Measurements from ENCODE around the gene KLF16. TPM values are rescaled to one million over a fixed set of nuclear protein-coding genes. Genes with fewer than 3 reads are reported as not detected.

KLF16 gene
- total RNA-seq, 1 experiment from 2014 or later: 10.4 TPM

DNA sequence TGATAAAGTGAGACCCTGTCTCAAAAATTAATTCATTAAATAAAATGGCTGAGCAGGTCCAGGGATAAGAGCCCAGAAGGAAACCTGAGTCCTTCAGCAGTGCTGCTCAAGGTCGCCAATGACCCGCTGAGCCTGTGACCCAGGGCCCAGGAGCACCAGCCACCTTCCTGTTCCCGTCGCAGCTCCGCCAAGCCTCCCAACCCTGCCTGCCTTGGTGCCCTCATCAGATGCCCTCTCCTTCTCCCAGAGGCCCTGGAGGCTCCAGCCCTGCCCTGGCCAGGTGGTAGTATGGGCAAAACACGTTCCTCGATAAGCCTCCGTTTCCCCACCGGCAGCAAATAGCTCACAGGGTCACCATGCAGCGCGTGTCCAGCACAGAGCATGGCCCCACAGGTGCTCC, 17.7 kb downstream of the KLF16 start:
- DNase-seq (ENCODE audit: extremely low read depth, low read depth): no peak

- no peak for DNase-seq (ENCODE audit: extremely low read depth, low read depth)
Measured at GRCh38 chr19:1845125-1845515, 18.3 kb downstream of the KLF16 start.

DNA sequence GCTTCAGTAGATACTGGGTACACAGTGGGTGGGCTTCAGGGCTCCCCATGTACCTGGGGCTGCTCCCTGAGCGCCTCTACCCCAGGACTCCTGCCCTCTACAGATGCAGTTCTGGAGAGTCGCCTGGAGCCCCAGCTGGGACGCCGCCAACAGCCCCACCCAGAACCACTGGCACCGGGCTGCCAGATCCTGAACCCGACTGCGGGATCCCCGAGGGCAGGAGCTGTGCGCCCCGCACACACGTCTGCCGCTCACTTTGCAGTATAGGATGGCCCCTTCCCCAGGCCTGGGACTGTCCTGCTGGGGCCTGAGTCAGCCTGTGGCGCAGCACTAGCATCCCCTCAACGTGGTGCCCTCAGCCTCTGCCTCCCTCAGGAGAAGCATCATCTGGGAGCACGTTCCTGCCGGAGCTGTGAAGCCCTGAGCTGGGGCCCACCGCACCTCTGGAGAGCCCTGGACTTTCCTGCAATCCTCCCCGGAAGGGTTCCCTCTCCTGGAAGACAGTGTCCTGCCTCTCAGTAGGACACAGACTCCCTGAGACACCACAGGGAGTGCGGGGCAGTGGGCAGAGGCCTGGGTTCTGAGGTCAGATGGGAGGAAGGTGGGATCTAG, 18.8 kb downstream of the KLF16 start:
- DNase-seq (ENCODE audit: extremely low read depth, low read depth): no peak

DNA sequence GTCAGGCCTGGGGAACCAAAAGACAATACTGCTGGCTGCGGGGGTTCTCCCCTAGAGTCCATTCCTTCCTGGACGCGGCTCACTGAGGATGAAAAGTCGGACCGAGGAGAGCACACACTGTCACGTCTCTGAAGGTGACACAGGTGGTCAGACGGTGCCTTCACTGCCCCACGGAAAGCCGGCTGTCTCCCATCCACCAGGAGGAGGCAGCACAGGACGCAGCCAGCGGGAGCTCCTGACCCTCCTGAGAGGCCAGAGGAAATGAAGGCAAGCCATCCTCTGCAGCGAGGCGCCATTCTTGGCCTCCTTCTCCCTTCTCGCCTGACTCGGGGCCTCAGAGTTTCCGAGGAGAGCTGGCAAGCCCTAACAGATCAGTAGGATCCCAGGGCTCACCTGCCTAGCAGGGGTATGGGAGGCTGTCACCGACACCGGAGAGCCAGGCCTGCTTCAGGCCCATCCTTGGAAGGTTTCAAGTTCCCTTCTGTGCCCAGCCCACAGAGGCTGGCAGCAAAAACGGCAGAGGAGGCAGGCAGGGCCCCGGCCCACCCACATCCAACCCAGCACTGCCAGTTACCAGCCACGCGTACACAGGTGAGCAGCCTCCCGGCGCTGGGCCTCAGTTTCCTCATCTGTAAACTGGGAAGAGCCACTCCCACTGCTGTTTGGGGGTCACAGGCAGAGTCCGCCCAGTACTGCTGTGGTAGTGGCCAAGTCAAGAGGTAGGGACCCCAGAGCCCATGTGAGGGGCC, 19.6 kb downstream of the KLF16 start:
- no peak for DNase-seq (ENCODE audit: extremely low read depth, low read depth)

GRCh38 chr19:1843116-1843515, 20.3 kb downstream of the KLF16 start:
- DNase-seq (ENCODE audit: extremely low read depth, low read depth): no peak

- DNase-seq (ENCODE audit: extremely low read depth, low read depth): no peak
Measured at GRCh38 chr19:1841209-1841924, 22.0 kb downstream of the KLF16 start.

DNA sequence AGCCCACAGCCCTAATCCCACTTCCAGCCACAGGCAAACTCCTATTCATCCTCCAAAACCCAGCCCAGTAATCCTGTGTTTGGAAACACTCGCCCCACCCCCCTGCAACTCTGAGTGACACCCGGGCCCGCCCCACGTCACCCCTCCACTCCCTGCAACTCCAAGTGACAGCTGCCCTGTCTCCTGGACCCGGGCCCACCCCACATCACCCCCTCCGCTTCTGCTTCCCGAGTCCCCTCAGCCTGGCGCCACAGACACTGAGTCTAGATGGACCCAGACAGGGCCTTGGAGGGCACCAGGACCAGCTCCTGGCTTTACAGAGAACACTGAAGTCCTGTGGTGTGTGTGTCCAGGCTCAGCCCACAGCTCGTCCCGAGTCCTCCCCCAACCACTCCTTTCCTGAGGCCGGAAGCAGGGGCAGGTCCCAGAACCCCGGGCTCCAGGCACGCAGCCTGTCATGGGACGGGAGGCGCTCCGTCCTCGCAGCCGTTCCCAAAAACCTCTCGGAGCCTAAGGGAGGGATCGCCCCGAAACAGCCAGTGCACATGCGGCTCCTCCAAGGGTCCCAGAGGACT, 22.8 kb downstream of the KLF16 start:
- DNase-seq (ENCODE audit: extremely low read depth, low read depth): no peak

DNA sequence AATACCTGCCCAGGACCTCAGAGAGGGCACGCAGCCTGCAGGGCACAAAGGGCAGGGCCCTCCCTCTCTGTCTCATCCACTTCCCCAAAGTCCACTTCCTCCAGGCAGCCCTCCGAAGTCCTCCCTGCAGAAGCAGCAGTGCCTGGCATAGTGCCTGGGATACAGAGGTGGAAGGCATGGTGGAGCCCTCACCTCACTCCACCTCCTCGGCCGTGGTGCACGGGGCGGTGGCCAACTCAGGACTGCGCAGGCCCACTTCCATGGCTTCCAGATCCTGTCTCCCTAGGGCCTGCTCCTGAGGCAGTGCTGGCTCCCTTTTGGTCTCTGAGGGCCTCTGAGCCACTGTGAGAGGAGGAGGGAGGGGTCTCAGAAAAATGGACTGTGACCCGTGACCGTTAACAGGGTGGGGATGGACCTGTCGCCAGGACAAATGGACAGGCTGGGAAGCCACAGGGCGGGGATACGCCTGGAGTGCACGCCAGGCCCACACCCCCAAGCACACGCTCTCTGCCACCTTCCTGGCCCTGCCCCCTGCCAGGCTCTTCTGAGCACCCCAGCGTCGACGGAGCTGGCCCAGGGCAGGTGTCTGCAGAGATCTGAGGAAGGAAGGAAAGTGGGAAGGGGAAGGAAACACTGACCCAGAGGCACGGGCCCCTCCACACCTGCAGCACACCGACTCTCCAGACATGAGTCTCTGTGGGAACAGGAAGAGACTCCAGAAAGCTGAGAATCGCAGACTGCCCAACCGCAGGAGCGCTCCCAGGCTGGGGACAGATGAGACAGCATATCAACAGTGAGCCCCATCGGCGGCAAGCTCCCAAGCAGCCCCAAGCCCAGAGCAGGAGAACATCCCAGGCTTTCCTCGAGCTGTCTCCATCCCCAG, 23.5 kb downstream of the KLF16 start:
- no peak for DNase-seq (ENCODE audit: extremely low read depth, low read depth)

GRCh38 chr19:1837625-1838105, 25.7 kb downstream of the KLF16 start:
- no peak for DNase-seq (ENCODE audit: extremely low read depth, low read depth)

GRCh38 chr19:1837222-1837565, 26.2 kb downstream of the KLF16 start:
- DNase-seq (ENCODE audit: extremely low read depth, low read depth): no peak

- DNase-seq (ENCODE audit: extremely low read depth, low read depth): no peak
Measured at GRCh38 chr19:1836458-1837221, 26.7 kb downstream of the KLF16 start.

GRCh38 chr19:1833540-1833939, 29.8 kb downstream of the KLF16 start:
- DNase-seq (ENCODE audit: extremely low read depth, low read depth): no peak

GRCh38 chr19:1832046-1832663, 31.2 kb downstream of the KLF16 start:
- DNase-seq (ENCODE audit: extremely low read depth, low read depth): no peak

GRCh38 chr19:1830978-1831377, 32.4 kb downstream of the KLF16 start:
- DNase-seq (ENCODE audit: extremely low read depth, low read depth): no peak

DNA sequence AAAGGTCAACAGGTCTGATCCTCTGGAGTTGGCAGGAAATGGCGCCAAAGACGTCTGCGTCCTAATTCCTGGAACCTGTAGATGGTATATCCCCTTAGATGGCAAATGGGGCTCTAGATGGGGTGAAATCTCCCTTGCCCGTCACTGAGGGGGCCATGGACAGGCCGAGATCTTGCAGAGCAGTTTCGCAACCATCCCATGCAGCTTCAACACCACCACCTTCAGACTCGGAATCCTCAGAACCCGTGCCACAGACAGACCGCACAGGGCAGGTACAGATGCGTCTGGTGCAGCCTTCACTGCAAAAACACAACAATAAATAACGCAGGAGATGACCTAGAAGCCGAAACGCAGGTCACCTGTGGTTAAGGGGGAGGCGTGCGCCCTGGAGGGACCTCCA, 32.8 kb downstream of the KLF16 start:
- DNase-seq (ENCODE audit: extremely low read depth, low read depth): no peak

DNA sequence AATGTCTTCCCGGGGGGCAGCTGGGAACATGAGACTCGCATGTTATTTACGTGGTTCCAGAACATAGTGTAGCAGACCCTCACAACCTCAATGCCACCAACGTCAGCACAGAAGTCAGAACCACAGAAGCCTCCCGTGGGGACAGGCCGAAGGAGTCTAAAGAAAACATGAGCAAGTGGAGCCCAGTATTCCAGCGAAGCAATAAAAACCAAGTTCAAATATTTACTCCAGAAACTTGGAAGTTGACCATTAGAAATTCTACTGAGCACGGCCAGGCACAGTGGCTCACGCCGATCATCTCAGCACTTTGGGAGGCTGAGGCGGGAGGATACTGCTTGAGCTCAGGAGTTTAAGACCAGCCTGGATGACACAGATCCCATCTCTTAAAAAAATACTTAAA, 33.4 kb downstream of the KLF16 start:
- no peak for DNase-seq (ENCODE audit: extremely low read depth, low read depth)

DNA sequence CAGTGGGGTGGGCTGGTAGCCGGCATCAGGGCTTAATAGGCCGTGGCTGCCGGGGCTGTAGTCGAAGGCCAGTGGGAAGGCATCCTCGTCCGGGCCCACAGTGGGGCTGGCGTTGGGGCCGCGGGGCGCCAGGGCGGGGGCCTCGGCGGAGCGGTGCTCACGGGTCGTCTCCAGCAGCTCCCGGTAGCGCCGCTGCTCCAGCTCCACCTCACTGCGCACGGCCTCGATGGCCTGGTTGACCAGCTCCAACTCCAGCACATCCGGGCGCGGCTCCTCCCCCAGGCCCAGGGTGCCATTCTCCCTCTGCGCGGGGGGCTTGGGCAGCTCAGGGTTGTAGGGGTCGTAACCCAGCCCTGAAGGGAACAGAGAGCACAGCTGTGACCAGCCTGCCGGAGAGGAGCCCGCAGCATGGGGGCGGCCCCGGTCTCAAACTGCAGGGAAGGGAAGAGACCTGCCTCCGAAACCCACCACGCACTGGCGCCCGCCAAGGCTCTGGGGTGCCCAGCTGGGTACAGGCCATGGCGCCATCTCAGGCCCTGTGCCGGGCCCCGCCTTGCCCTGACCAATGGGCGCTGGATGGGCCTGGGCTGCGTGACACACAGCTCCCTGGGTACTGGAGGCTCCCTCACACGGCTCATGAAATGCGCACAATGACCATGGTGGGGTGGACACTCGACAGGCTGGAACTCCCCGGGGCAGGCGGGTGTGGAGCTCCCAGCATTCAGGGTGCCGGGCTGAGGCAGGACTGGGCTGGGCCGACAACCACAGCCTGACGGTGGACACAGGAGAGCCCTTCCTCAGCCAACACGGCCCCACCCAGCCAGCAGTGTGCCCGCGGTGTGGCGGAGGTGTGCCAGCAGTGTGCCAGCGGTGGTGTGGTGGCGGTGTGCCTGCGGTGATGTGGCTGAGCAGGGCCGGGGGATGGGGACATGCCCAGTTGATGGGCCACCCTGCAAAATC, 34.8 kb downstream of the KLF16 start:
- DNase-seq (ENCODE audit: extremely low read depth, low read depth): no peak

Data from NCI-H460 (cell line).